IMR-90 (cell line): Measurements from ENCODE around the gene HRH3. TPM values are rescaled to one million over a fixed set of nuclear protein-coding genes. Genes with fewer than 3 reads are reported as not detected.

ENCODE experiments used
- ATAC-seq: fragments of 200-7000 bp; cut with Tn5 transposase; 2 replicates; pipeline ENCODE4 v1.9.1; 2020; ENCODE audit warnings: low read depth, mild to moderate bottlenecking, moderate library complexity
- BruUV-seq: library from RNA; stranded (reverse); fragments of 400-500 nt; replicated peaks from 2 replicates; lab custom pipeline; 2021; lab: Mats Ljungman, UMichigan
- CTCF ChIA-PET: fragments of 300-600 bp; formaldehyde crosslinking; extraction: SDS; loops from one replicate; lab custom pipeline; 2021; ENCODE audit warnings: antibody characterized with exemption; lab: Yijun Ruan, JAX
- POLR2A ChIA-PET: fragments of 300-600 bp; sonication (Branson Sonifier 250); formaldehyde crosslinking; loops from one replicate; lab custom pipeline; 2022; ENCODE audit warnings: antibody characterized with exemption; ENCODE audit not compliant: unreplicated experiment; lab: Charles Lee
- DNase-seq: peaks from one replicate; pipeline ENCODE4 v3.0.0; 2013
- H2AFZ ChIP-seq: replicated peaks from 2 replicates; pipeline ENCODE3; 2013; ENCODE audit warnings: low read length, mild to moderate bottlenecking; ENCODE audit not compliant: poor library complexity
- H2AK5ac ChIP-seq: 2 replicates; pipeline ENCODE4 v1.6.1; 2013; ENCODE audit warnings: low read depth, low read length, inconsistent platforms
- H2AK9ac ChIP-seq: replicated peaks from 2 replicates; pipeline ENCODE3; 2013; ENCODE audit warnings: mild to moderate bottlenecking, low read depth, low read length, moderate library complexity; ENCODE audit not compliant: poor library complexity
- H2BK120ac ChIP-seq: 2 replicates; pipeline ENCODE4 v1.6.1; 2013; ENCODE audit warnings: low read depth, low read length, inconsistent platforms
- H2BK15ac ChIP-seq: 3 replicates; pipeline ENCODE4 v1.6.1; 2013; ENCODE audit warnings: low read depth, low read length, inconsistent platforms
- H2BK20ac ChIP-seq: 2 replicates; pipeline ENCODE4 v1.6.1; 2013; ENCODE audit warnings: low read depth, mild to moderate bottlenecking, inconsistent platforms, low read length, moderate library complexity
- H2BK5ac ChIP-seq: 2 replicates; pipeline ENCODE4 v1.6.1; 2013; ENCODE audit warnings: mild to moderate bottlenecking, low read depth, low read length, inconsistent platforms; ENCODE audit not compliant: poor library complexity, severe bottlenecking
- H3K14ac ChIP-seq: replicated peaks from 2 replicates; pipeline ENCODE4 v1.6.1; 2013; ENCODE audit warnings: low read depth, low read length, inconsistent platforms
- H3K18ac ChIP-seq: 2 replicates; pipeline ENCODE4 v1.6.1; 2013; ENCODE audit warnings: low read depth, low read length, control low read depth
- H3K23ac ChIP-seq: 2 replicates; pipeline ENCODE4 v1.6.1; 2013; ENCODE audit warnings: low read depth, low read length, inconsistent platforms
- H3K27ac ChIP-seq: 2 replicates; pipeline ENCODE4 v1.5.1; 2013; ENCODE audit warnings: mild to moderate bottlenecking, control low read depth, low read length; ENCODE audit not compliant: insufficient read depth
- H3K27me3 ChIP-seq: 2 replicates; pipeline ENCODE4 v1.6.1; 2013; ENCODE audit warnings: low read length; ENCODE audit not compliant: control insufficient read depth, insufficient read depth
- H3K36me3 ChIP-seq: 2 replicates; pipeline ENCODE4 v1.6.1; 2013; ENCODE audit warnings: low read length, mixed read lengths; ENCODE audit not compliant: control insufficient read depth, insufficient read depth
- H3K4ac ChIP-seq: 2 replicates; pipeline ENCODE4 v1.6.1; 2013; ENCODE audit warnings: low read depth, low read length, inconsistent platforms
- H3K4me1 ChIP-seq: 2 replicates; pipeline ENCODE4 v1.6.1; 2013; ENCODE audit warnings: low read length, mixed read lengths; ENCODE audit not compliant: control insufficient read depth, insufficient read depth
- H3K4me2 ChIP-seq: 2 replicates; pipeline ENCODE4 v1.6.1; 2013; ENCODE audit warnings: low read depth, mild to moderate bottlenecking, control low read depth, low read length, moderate library complexity
- H3K4me3 ChIP-seq: 2 replicates; pipeline ENCODE4 v1.5.1; 2013; ENCODE audit warnings: low read depth, mild to moderate bottlenecking, control low read depth, low read length, moderate library complexity; ENCODE audit not compliant: insufficient read depth
- H3K56ac ChIP-seq: 2 replicates; pipeline ENCODE4 v1.6.1; 2013; ENCODE audit warnings: low read length, inconsistent platforms; ENCODE audit not compliant: insufficient read depth; ENCODE audit errors: extremely low read depth
- H3K79me1 ChIP-seq, 2 experiments: 2 replicates each; pipeline ENCODE4 v1.6.1; 2013; ENCODE audit warnings: low read length in 2 of 2, inconsistent platforms in 1 of 2, low read depth in 1 of 2
- H3K9ac ChIP-seq: 2 replicates; pipeline ENCODE4 v1.6.1; 2013; ENCODE audit warnings: low read depth, low read length, control low read depth
- H3K9me1 ChIP-seq: 2 replicates; pipeline ENCODE4 v1.6.1; 2013; ENCODE audit warnings: low read length, inconsistent platforms; ENCODE audit not compliant: insufficient read depth
- H3K9me3 ChIP-seq: 2 replicates; pipeline ENCODE4 v1.6.1; 2013; ENCODE audit warnings: low read length; ENCODE audit not compliant: control insufficient read depth, insufficient read depth
- H4K20me1 ChIP-seq: 2 replicates; pipeline ENCODE4 v1.6.1; 2013; ENCODE audit warnings: low read length, inconsistent platforms; ENCODE audit not compliant: insufficient read depth
- H4K5ac ChIP-seq: 2 replicates; pipeline ENCODE4 v1.6.1; 2013; ENCODE audit warnings: mild to moderate bottlenecking, low read depth, low read length, control low read depth
- H4K8ac ChIP-seq, 2 experiments: 2 replicates each; pipeline ENCODE4 v1.6.1; 2013; ENCODE audit warnings: low read depth in 2 of 2, low read length in 2 of 2, control low read depth in 1 of 2, inconsistent platforms in 1 of 2
- H4K91ac ChIP-seq: 2 replicates; pipeline ENCODE4 v1.6.1; 2013; ENCODE audit warnings: low read depth, low read length, inconsistent platforms; ENCODE audit not compliant: insufficient read depth
- CHD1 ChIP-seq: IDR thresholded peaks from 2 replicates; pipeline ENCODE4 v1.6.1; 2012; ENCODE audit warnings: low read depth, low read length, improper control_type of control experiment
- ELK1 ChIP-seq: fragments of 150-350 bp; IDR thresholded peaks from 2 replicates; pipeline ENCODE4 v1.6.1; 2016; ENCODE audit warnings: low read depth, mild to moderate bottlenecking, low read length, moderate library complexity, borderline replicate concordance
- FOS ChIP-seq: fragments of 150-350 bp; IDR thresholded peaks from 2 replicates; pipeline ENCODE4 v1.6.1; 2016; ENCODE audit warnings: low read depth, low read length
- MAFK ChIP-seq: IDR thresholded peaks from 2 replicates; pipeline ENCODE4 v1.6.1; 2012; ENCODE audit warnings: low read depth, low read length, improper control_type of control experiment
- MAZ ChIP-seq: IDR thresholded peaks from 2 replicates; pipeline ENCODE4 v1.6.1; 2012; ENCODE audit warnings: low read depth, mild to moderate bottlenecking, low read length, improper control_type of control experiment, moderate library complexity, borderline replicate concordance
- MXI1 ChIP-seq: IDR thresholded peaks from 2 replicates; pipeline ENCODE4 v1.6.1; 2012; ENCODE audit warnings: low read depth, mild to moderate bottlenecking, low read length, moderate library complexity, borderline replicate concordance
- RCOR1 ChIP-seq: IDR thresholded peaks from 2 replicates; pipeline ENCODE4 v1.6.1; 2012; ENCODE audit warnings: mild to moderate bottlenecking, low read length, improper control_type of control experiment; ENCODE audit not compliant: insufficient replicate concordance
- SMC3 ChIP-seq: fragments of 150-350 bp; IDR thresholded peaks from 2 replicates; pipeline ENCODE4 v1.6.1; 2016; ENCODE audit warnings: low read depth, mild to moderate bottlenecking, antibody characterized with exemption, low read length, moderate library complexity
- WGBS, 2 experiments: methylation state at CpG; one replicate each; pipeline versions ENCODE4 v1.1.5 to v1.1.7; 2013; ENCODE audit warnings: missing lambda C conversion rate in 2 of 2; ENCODE audit not compliant: insufficient read length in 1 of 2; ENCODE audit errors: extremely low coverage in 2 of 2; 5-methylcytosine and 5-hydroxymethylcytosine counted together
- dilution Hi-C: fragments of 300-500 bp; cut with HindIII; formaldehyde crosslinking; loops from one replicate; pipeline ENCODE4 v1.14.3; 2018; ENCODE audit warnings: low sequenced_read_pairs; ENCODE audit not compliant: unreplicated experiment
- in situ Hi-C: fragments of 300-500 bp; cut with MboI; formaldehyde crosslinking; loops from 3 replicates; pipeline ENCODE4 v1.14.3; 2019; ENCODE audit warnings: low sequenced_read_pairs, inconsistent platforms, mixed read lengths
- intact Hi-C: fragments of 100-400 bp; cut with micrococcal nuclease; formaldehyde crosslinking; loops from 2 replicates; pipeline ENCODE4 v1.10.0; 2022
- polyA plus RNA-seq, 3 experiments: library from polyadenylated mRNA; depleted of rRNA; stranded (reverse); fragments of >200 nt; gene quantifications; 2 replicates each; pipeline ENCODE4 v1.2.3, GENCODE V29; 2012; ENCODE audit warnings: low replicate concordance in 1 of 3
- total RNA-seq: library from RNA; depleted of rRNA; stranded (reverse); fragments of >200 nt; gene quantifications from 2 replicates; pipeline ENCODE4 v1.2.3, GENCODE V29; 2012

The HRH3 gene
- total and polyA plus RNA-seq, 2 of the 4 experiments (the other 2 are of a cell fraction), result not detected

DNA sequence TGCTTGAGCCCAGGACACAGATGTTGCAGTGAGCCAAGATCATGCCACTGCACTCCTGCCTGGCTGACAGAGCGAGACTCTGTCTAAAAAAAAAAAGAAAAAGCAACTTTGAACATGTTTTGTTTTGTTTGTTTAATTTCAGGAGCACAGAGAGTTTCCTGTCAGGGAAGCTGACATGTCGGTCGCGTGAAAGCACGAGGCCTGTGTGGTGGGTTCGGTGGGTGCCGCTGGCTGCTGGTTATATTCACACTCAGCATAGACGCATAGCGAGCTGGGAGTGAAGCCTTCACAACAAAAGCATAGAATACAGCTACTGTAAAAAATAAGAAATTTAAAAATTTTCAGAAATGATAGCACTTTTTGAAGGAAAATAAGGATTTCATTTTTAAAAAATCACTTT is 22.8 kb downstream of the HRH3 start:
- in situ Hi-C loops (no loop called here), intact Hi-C loops (no loop called here), dilution Hi-C loops (no loop called here)
- Histone ChIP-seq H2AFZ (no peak overlapping the region), H4K8ac (no peak overlapping the region), H4K20me1 (peaks cover 7% of the 10 kb centered on the region; the same call in 1 of the 2 replicates), H3K4ac (no peak overlapping the region), H3K9me1 (no peaks in the 10 kb centered on the region; the same call in 1 of the 2 replicates), H3K18ac (no peak overlapping the region), H3K27me3 (no peaks in the 10 kb centered on the region), H3K4me1 (no peaks in the 10 kb centered on the region), H3K36me3 (peaks cover 53% of the 10 kb centered on the region), H2AK9ac (no peak overlapping the region), H3K9ac (no peak overlapping the region), H3K4me3 (no peak overlapping the region), H3K27ac (no peak overlapping the region), H2BK20ac (no peak overlapping the region), H4K5ac (no peak overlapping the region), H3K23ac (no peak overlapping the region), H3K4me2 (no peak overlapping the region), H2BK15ac (no peak overlapping the region), H2AK5ac (no peak overlapping the region), H3K79me1 (peaks cover 4 to 28% of the 10 kb centered on the region in 2 experiments), H2BK120ac (no peak overlapping the region), H3K14ac (no peak overlapping the region), H4K91ac (no peak overlapping the region), H3K56ac (no peak overlapping the region), H2BK5ac (no peak overlapping the region), H3K9me3 (no peaks in the 10 kb centered on the region)
- TF ChIP-seq MAFK (no peak), MAZ (no peak), RCOR1 (no peak), ELK1 (no peak), MXI1 (no peak), FOS (no peak), CHD1 (no peak), SMC3 (no peak)
- no peak for ATAC-seq
- no TSS peak for BruUV-seq
- WGBS, 2 experiments, result 100% methylated on average over 1 of the region's 9 CpGs; no CpG with 5 or more reads in 1 of the 2 experiments
- ChIA-PET POLR2A (no interaction called here), CTCF (no interaction called here)
- no peak for DNase-seq
